HCT116 (cell line): Measurements from ENCODE around the gene MORN5. TPM values are rescaled to one million over a fixed set of nuclear protein-coding genes. Genes with fewer than 3 reads are reported as not detected.

Experiments
- ATAC-seq: fragments of 200-7000 bp; cut with Tn5 transposase; 2 replicates; pipeline ENCODE4 v1.9.1; 2020; ENCODE audit warnings: mild to moderate bottlenecking, moderate library complexity
- BruUV-seq: library from RNA; stranded (reverse); fragments of 400-500 nt; replicated peaks from 2 replicates; lab custom pipeline; 2021; lab: Mats Ljungman, UMichigan
- CTCF ChIA-PET: fragments of 300-600 bp; sonication (Branson Sonifier 250); formaldehyde crosslinking; loops from one replicate; lab custom pipeline; 2021; ENCODE audit warnings: antibody characterized with exemption; lab: Charles Lee
- POLR2A ChIA-PET: fragments of 300-600, 350-600 bp; sonication (Branson Sonifier 250); formaldehyde crosslinking; loops from one replicate; lab custom pipeline; 2021; ENCODE audit warnings: antibody characterized with exemption; lab: Charles Lee
- RAD21 ChIA-PET, 2 experiments: fragments of 300-600 bp; sonication (Branson Sonifier 250); formaldehyde crosslinking; loops; one replicate each; lab custom pipeline; 2023; ENCODE audit warnings: low total read pairs in 2 of 2; ENCODE audit not compliant: uncharacterized antibody in 2 of 2, unreplicated experiment in 2 of 2, low non-redundant PET in 1 of 2; lab: Charles Lee
- DNase-seq: peaks from one replicate; pipeline ENCODE4 v3.0.0-alpha.2; 2010; ENCODE audit warnings: low read depth, low spot score
- H2AFZ ChIP-seq: fragments of 200-600 bp; shearing (Covaris generic), sonication (generic); 2 replicates; pipeline ENCODE4 v1.6.1; 2017; ENCODE audit warnings: low read depth, mixed run types, mixed read lengths, antibody characterized with exemption, low read length; ENCODE audit not compliant: poor library complexity, severe bottlenecking
- H3K27ac ChIP-seq: 2 replicates; pipeline ENCODE4 v1.5.1; 2012; ENCODE audit warnings: low read depth, low read length
- H3K27me3 ChIP-seq: fragments of 200-600 bp; sonication (generic); 2 replicates; pipeline ENCODE4 v1.6.1; 2016; ENCODE audit warnings: mixed run types, low read length, mixed read lengths; ENCODE audit not compliant: insufficient read depth
- H3K36me3 ChIP-seq, 2 experiments: fragments of 200-500 bp in 1 of 2; fragments of 200-600 bp in 1 of 2; sonication (Bioruptor generic) in 1 of 2; sonication (generic) in 1 of 2; 2 replicates each; pipeline versions ENCODE4 v1.5.1 to v1.6.1; 2014 to 2016; ENCODE audit warnings: low read length in 2 of 2, inconsistent platforms in 1 of 2, mixed read lengths in 1 of 2, mixed run types in 1 of 2; ENCODE audit not compliant: insufficient read depth in 2 of 2, control insufficient read depth in 1 of 2
- H3K4me1 ChIP-seq, 2 experiments: fragments of 200-600 bp in 1 of 2; sonication (generic) in 1 of 2; 2 replicates each; pipeline versions ENCODE4 v1.5.1 to v1.6.1; 2012 to 2017; ENCODE audit warnings: low read length in 2 of 2, inconsistent platforms in 1 of 2, mild to moderate bottlenecking in 1 of 2, mixed read lengths in 1 of 2, mixed run types in 1 of 2, moderate library complexity in 1 of 2; ENCODE audit not compliant: insufficient read depth in 2 of 2, control insufficient read depth in 1 of 2
- H3K4me2 ChIP-seq: fragments of 200-600 bp; sonication (generic); 2 replicates; pipeline ENCODE4 v1.6.1; 2017; ENCODE audit warnings: mixed run types, low read length, mixed read lengths
- H3K4me3 ChIP-seq, 2 experiments: fragments of 200-600 bp in 1 of 2; sonication (generic) in 1 of 2; replicated peaks in 1 of 2; 2 replicates each; pipeline ENCODE4 v1.5.1; 2011 to 2016; ENCODE audit warnings: low read length in 2 of 2, control low read depth in 1 of 2, low read depth in 1 of 2, mild to moderate bottlenecking in 1 of 2, mixed read lengths in 1 of 2, mixed run types in 1 of 2
- H3K79me2 ChIP-seq: fragments of 200-600 bp; sonication (generic); 2 replicates; pipeline ENCODE4 v1.6.1; 2017; ENCODE audit warnings: mild to moderate bottlenecking, mixed run types, low read length, moderate library complexity, mixed read lengths; ENCODE audit not compliant: insufficient read depth
- H3K9ac ChIP-seq: fragments of 200-600 bp; sonication (generic); 2 replicates; pipeline ENCODE4 v1.6.1; 2016; ENCODE audit warnings: low read length, mixed read lengths
- H3K9me2 ChIP-seq: fragments of 200-600 bp; sonication (generic), shearing (Covaris generic); 2 replicates; pipeline ENCODE4 v1.6.1; 2017; ENCODE audit warnings: mixed run types, mild to moderate bottlenecking, moderate library complexity; ENCODE audit not compliant: insufficient read depth
- H3K9me3 ChIP-seq, 2 experiments: fragments of 200-500 bp in 1 of 2; fragments of 200-600 bp in 1 of 2; sonication (Bioruptor generic) in 1 of 2; sonication (generic) in 1 of 2; 2 replicates each; pipeline ENCODE4 v1.6.1; 2014 to 2017; ENCODE audit warnings: low read length in 2 of 2, mixed read lengths in 2 of 2, inconsistent platforms in 1 of 2, low read depth in 1 of 2, mild to moderate bottlenecking in 1 of 2, mixed run types in 1 of 2, moderate library complexity in 1 of 2; ENCODE audit not compliant: control insufficient read depth in 1 of 2, insufficient read depth in 1 of 2
- H4K20me1 ChIP-seq: fragments of 200-600 bp; sonication (generic), shearing (Covaris generic); 2 replicates; pipeline ENCODE4 v1.6.1; 2017; ENCODE audit warnings: mixed run types, mild to moderate bottlenecking, moderate library complexity; ENCODE audit not compliant: insufficient read depth
- ATF3 ChIP-seq: IDR thresholded peaks from 2 replicates; pipeline ENCODE4 v1.6.1; 2012
- CBX3 ChIP-seq: IDR thresholded peaks from 2 replicates; pipeline ENCODE4 v1.6.1; 2012; ENCODE audit warnings: low read depth
- CEBPB ChIP-seq: IDR thresholded peaks from 2 replicates; pipeline ENCODE4 v1.6.1; 2012; ENCODE audit warnings: low read depth
- EGR1 ChIP-seq: IDR thresholded peaks from 2 replicates; pipeline ENCODE4 v1.6.1; 2012; ENCODE audit warnings: low read depth
- ELF1 ChIP-seq: IDR thresholded peaks from 2 replicates; pipeline ENCODE4 v1.6.1; 2012; ENCODE audit warnings: low read depth, borderline replicate concordance
- EZH2 ChIP-seq: fragments of 200-600 bp; sonication (generic); IDR thresholded peaks from 2 replicates; pipeline ENCODE4 v1.6.1; 2017; ENCODE audit warnings: antibody characterized with exemption, mixed run types
- FOSL1 ChIP-seq: IDR thresholded peaks from 2 replicates; pipeline ENCODE4 v1.6.1; 2012; ENCODE audit warnings: low read depth
- JUND ChIP-seq: IDR thresholded peaks from 2 replicates; pipeline ENCODE4 v1.6.1; 2012
- MAX ChIP-seq: IDR thresholded peaks from 2 replicates; pipeline ENCODE4 v1.6.1; 2012
- POLR2A ChIP-seq: IDR thresholded peaks from 2 replicates; pipeline ENCODE4 v1.7.0; 2011; ENCODE audit warnings: borderline replicate concordance; ENCODE audit not compliant: insufficient read depth, insufficient read length; ENCODE audit errors: extremely low read depth
- RAD21 ChIP-seq: IDR thresholded peaks from 2 replicates; pipeline ENCODE4 v1.6.1; 2012; ENCODE audit warnings: low read depth, mild to moderate bottlenecking
- SIN3A ChIP-seq: IDR thresholded peaks from 2 replicates; pipeline ENCODE4 v1.6.1; 2012; ENCODE audit warnings: low read depth
- SP1 ChIP-seq: IDR thresholded peaks from 2 replicates; pipeline ENCODE4 v1.6.1; 2012; ENCODE audit warnings: low read depth
- SRF ChIP-seq: IDR thresholded peaks from 2 replicates; pipeline ENCODE4 v1.6.1; 2012; ENCODE audit warnings: low read depth
- YY1 ChIP-seq: IDR thresholded peaks from 2 replicates; pipeline ENCODE4 v1.6.1; 2011; ENCODE audit warnings: low read length, low read depth, moderate library complexity, mild to moderate bottlenecking; ENCODE audit not compliant: insufficient replicate concordance; ENCODE audit errors: extremely low read depth
- ZBTB33 ChIP-seq: IDR thresholded peaks from 2 replicates; pipeline ENCODE4 v1.6.1; 2011; ENCODE audit warnings: mild to moderate bottlenecking, low read length, moderate library complexity; ENCODE audit not compliant: insufficient replicate concordance; ENCODE audit errors: extremely low read depth
- ZFX ChIP-seq: fragments of 450-650 bp; IDR thresholded peaks from 2 replicates; pipeline ENCODE4 v1.6.1; 2017
- ZNF274 ChIP-seq: fragments of 200-500 bp; sonication (Bioruptor generic); IDR thresholded peaks from 2 replicates; pipeline ENCODE4 v1.6.1; 2014; ENCODE audit warnings: mild to moderate bottlenecking, low read depth, low read length, inconsistent platforms
- intact Hi-C: fragments of 100-400 bp; cut with micrococcal nuclease; formaldehyde crosslinking; loops from 2 replicates; pipeline ENCODE4 v1.10.0; 2022
- total RNA-seq: library from RNA; stranded (reverse); gene quantifications from one replicate; pipeline ENCODE4 v1.2.1, GENCODE V29; 2021; ENCODE audit not compliant: unreplicated experiment
- TF ChIP-seq, protein P1 (sequence below), 3 experiments: fragments of 200-600 bp in 1 of 3; sonication (generic) in 1 of 3; IDR thresholded peaks in 2 of 3; conservative IDR thresholded peaks in 1 of 3; 2 replicates each; pipeline ENCODE4 v1.5.1; 2012 to 2017; ENCODE audit warnings: low read depth in 2 of 3, low read length in 2 of 3, antibody characterized with exemption in 1 of 3, borderline replicate concordance in 1 of 3, control low read depth in 1 of 3, mild to moderate bottlenecking in 1 of 3, mixed read lengths in 1 of 3, mixed run types in 1 of 3, moderate library complexity in 1 of 3; ENCODE audit not compliant: insufficient read depth in 1 of 3
- TF ChIP-seq, protein P2 (sequence below): IDR thresholded peaks from 2 replicates; pipeline ENCODE4 v1.6.1; 2012; ENCODE audit warnings: low read depth

Gene MORN5
- total RNA-seq, 1 experiment from 2014 or later, result not detected

DNA sequence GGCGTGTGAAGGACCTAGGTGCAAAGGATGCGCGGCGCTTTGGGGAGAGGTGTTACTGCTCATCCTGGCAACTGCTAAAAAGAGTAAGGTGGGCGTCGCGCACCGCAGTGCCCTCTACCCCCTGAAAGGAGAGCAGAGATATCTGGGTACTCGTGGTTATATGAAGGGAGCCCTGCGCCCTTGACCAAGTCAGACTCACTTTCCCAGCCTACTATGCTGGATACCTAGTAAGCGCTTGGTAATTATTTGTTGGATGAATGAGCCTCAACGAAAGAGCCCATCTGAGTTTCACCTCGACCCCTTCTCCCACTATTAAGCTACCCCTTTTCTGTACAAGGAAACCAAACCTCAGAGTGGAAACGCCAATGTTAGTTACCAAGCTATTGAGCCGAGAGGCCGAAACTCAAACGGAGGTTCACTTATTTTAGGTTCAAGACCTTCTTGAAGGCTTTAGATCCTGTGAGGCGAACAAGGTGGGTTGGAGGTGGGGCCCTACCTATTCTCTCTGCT is 61.0 kb downstream of the MORN5 start:
- ATAC-seq, result no peak
- ChIA-PET POLR2A (no interaction called here), CTCF (no interaction called here)

More for the DNA sequence above, 61.0 kb downstream of the MORN5 start:
- no TSS peak for BruUV-seq
- H3K4me1 ChIP-seq, result peaks cover 0 to 7% of the 10 kb centered on the region in 2 experiments; a peak in 1 of 4 replicates
- no peak overlapping the region for H3K27ac ChIP-seq
- H3K9me3 ChIP-seq, result no peaks in the 10 kb centered on the region
- RAD21 ChIA-PET, result no interaction called here
- H3K9me2 ChIP-seq, result no peaks in the 10 kb centered on the region
- H3K4me2 ChIP-seq, result no peak overlapping the region
- no peaks in the 10 kb centered on the region for H3K27me3 ChIP-seq
- intact Hi-C loops, result no loop called here
- no peak overlapping the region for H3K4me3 ChIP-seq
- H4K20me1 ChIP-seq, result no peaks in the 10 kb centered on the region
- no peak for DNase-seq
- no peaks in the 10 kb centered on the region for H3K36me3 ChIP-seq
- TF ChIP-seq YY1 (no peak), SRF (no peak), FOSL1 (no peak), MAX (no peak), ZNF274 (no peak), ZFX (no peak), POLR2A (no peak), CEBPB (no peak), CBX3 (no peak), EGR1 (no peak), SP1 (no peak), ZBTB33 (no peak), SIN3A (no peak), ELF1 (no peak), JUND (no peak), ATF3 (no peak), RAD21 (no peak), EZH2 (no peak)
- TF ChIP-seq, protein P1, sequence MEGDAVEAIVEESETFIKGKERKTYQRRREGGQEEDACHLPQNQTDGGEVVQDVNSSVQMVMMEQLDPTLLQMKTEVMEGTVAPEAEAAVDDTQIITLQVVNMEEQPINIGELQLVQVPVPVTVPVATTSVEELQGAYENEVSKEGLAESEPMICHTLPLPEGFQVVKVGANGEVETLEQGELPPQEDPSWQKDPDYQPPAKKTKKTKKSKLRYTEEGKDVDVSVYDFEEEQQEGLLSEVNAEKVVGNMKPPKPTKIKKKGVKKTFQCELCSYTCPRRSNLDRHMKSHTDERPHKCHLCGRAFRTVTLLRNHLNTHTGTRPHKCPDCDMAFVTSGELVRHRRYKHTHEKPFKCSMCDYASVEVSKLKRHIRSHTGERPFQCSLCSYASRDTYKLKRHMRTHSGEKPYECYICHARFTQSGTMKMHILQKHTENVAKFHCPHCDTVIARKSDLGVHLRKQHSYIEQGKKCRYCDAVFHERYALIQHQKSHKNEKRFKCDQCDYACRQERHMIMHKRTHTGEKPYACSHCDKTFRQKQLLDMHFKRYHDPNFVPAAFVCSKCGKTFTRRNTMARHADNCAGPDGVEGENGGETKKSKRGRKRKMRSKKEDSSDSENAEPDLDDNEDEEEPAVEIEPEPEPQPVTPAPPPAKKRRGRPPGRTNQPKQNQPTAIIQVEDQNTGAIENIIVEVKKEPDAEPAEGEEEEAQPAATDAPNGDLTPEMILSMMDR (IDR thresholded peaks at IDR 0.05 in 2 of 3, conservative IDR thresholded peaks at IDR 0.05 in 1 of 3; ENCODE audit: borderline replicate concordance in 1 of 3, insufficient read depth in 1 of 3, low read depth in 2 of 3, low read length in 2 of 3), result no peak
- TF ChIP-seq, protein P2, sequence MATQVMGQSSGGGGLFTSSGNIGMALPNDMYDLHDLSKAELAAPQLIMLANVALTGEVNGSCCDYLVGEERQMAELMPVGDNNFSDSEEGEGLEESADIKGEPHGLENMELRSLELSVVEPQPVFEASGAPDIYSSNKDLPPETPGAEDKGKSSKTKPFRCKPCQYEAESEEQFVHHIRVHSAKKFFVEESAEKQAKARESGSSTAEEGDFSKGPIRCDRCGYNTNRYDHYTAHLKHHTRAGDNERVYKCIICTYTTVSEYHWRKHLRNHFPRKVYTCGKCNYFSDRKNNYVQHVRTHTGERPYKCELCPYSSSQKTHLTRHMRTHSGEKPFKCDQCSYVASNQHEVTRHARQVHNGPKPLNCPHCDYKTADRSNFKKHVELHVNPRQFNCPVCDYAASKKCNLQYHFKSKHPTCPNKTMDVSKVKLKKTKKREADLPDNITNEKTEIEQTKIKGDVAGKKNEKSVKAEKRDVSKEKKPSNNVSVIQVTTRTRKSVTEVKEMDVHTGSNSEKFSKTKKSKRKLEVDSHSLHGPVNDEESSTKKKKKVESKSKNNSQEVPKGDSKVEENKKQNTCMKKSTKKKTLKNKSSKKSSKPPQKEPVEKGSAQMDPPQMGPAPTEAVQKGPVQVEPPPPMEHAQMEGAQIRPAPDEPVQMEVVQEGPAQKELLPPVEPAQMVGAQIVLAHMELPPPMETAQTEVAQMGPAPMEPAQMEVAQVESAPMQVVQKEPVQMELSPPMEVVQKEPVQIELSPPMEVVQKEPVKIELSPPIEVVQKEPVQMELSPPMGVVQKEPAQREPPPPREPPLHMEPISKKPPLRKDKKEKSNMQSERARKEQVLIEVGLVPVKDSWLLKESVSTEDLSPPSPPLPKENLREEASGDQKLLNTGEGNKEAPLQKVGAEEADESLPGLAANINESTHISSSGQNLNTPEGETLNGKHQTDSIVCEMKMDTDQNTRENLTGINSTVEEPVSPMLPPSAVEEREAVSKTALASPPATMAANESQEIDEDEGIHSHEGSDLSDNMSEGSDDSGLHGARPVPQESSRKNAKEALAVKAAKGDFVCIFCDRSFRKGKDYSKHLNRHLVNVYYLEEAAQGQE, result no peak
- no peaks in the 10 kb centered on the region for H3K79me2 ChIP-seq
- no peak overlapping the region for H3K9ac ChIP-seq
- H2AFZ ChIP-seq, result no peak overlapping the region
